Peyer's patch (tissue), 4 donors: ENCODE measurements around the gene PIP5K1B. TPM values are rescaled to one million over a fixed set of nuclear protein-coding genes. Genes with fewer than 3 reads are reported as not detected.

Source experiments
- DNase-seq, 3 donors: peaks; one replicate each; pipeline ENCODE4 v3.0.0-alpha.2; 2017 to 2019
- H3K27ac ChIP-seq, 4 donors: fragments of 200-600 bp; sonication (generic); one replicate each; pipeline ENCODE4 v1.5.1; 2016 to 2019
- H3K27me3 ChIP-seq, 2 donors: fragments of 200-600 bp; sonication (generic); one replicate each; pipeline ENCODE4 v1.5.1; 2019
- H3K36me3 ChIP-seq, 3 donors: fragments of 200-600 bp; sonication (generic); one replicate each; pipeline ENCODE4 v1.5.1; 2016 to 2019
- H3K4me1 ChIP-seq, 4 donors: fragments of 200-600 bp; sonication (generic); one replicate each; pipeline ENCODE4 v1.5.1; 2016 to 2019
- H3K4me3 ChIP-seq, 4 donors: fragments of 200-600 bp; sonication (generic); 1 replicate in 3 of 4; 2 replicates in 1 of 4; pipeline ENCODE4 v1.5.1; 2016 to 2019; ENCODE audit warnings: mild to moderate bottlenecking in 1 of 4
- H3K9me3 ChIP-seq, 4 donors: fragments of 200-600 bp; sonication (generic); one replicate each; pipeline ENCODE4 v1.5.1; 2016 to 2019; ENCODE audit warnings: mild to moderate bottlenecking in 1 of 4
- POLR2A ChIP-seq, 2 donors: fragments of 450-650 bp; IDR thresholded peaks; one replicate each; pipeline ENCODE4 v1.5.1; 2017; ENCODE audit warnings: antibody characterized with exemption in 2 of 2, mild to moderate bottlenecking in 2 of 2, moderate library complexity in 2 of 2
- total RNA-seq, 4 donors: library from RNA; depleted of rRNA; stranded (reverse); fragments of >200 nt; gene quantifications; one replicate each; pipeline ENCODE4 v1.1.0, GENCODE V29; 2016
- TF ChIP-seq, protein P1 (sequence below), 6 experiments: fragments of 450-650 bp in 4 of 6; fragments of 200-600 bp in 2 of 6; sonication (generic) in 1 of 6; IDR thresholded peaks; one replicate each; pipeline ENCODE4 v1.5.1; 2017 to 2019; ENCODE audit warnings: antibody characterized with exemption in 6 of 6, mild to moderate bottlenecking in 3 of 6, moderate library complexity in 1 of 6

The PIP5K1B gene
- total RNA-seq, 4 donors from 2014 or later, result 15.7 to 60.1 (median 54.4) TPM

DNA sequence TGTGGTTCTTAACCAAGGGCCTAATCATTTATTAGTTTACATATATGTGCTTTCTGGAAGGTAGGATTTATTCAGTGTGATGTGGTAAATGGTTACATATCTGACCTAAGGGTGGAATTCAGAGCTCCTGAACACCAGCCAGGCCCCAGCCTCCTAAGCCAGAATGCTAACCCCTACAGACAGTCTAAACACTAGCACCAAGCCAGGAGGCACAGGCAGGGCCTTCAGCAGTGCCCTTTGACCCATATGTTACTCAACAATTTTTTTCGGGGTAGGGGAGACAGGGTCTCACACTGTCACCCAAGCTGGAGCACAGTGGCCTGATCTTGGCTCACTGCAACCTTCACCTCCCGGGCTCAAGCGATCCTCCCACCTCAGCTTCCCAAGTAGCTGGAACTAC is 268.6 kb downstream of the PIP5K1B start:
- TF ChIP-seq, protein P1, sequence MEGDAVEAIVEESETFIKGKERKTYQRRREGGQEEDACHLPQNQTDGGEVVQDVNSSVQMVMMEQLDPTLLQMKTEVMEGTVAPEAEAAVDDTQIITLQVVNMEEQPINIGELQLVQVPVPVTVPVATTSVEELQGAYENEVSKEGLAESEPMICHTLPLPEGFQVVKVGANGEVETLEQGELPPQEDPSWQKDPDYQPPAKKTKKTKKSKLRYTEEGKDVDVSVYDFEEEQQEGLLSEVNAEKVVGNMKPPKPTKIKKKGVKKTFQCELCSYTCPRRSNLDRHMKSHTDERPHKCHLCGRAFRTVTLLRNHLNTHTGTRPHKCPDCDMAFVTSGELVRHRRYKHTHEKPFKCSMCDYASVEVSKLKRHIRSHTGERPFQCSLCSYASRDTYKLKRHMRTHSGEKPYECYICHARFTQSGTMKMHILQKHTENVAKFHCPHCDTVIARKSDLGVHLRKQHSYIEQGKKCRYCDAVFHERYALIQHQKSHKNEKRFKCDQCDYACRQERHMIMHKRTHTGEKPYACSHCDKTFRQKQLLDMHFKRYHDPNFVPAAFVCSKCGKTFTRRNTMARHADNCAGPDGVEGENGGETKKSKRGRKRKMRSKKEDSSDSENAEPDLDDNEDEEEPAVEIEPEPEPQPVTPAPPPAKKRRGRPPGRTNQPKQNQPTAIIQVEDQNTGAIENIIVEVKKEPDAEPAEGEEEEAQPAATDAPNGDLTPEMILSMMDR (IDR thresholded peaks at IDR 0.05), result no peak
- no peak overlapping the region for H3K4me3 ChIP-seq
- H3K27ac ChIP-seq, result no peak overlapping the region

GRCh38 chr9:68974431-68974830 is 269.4 kb downstream of the PIP5K1B start:
- Histone ChIP-seq H3K27me3 (no peaks in the 10 kb centered on the region), H3K4me3 (peak overlapping the region in 1 of 4 donors; percentile 9), H3K4me1 (peaks cover 0 to 12% (median 0%) of the 10 kb centered on the region in 4 donors), H3K27ac (no peak overlapping the region), H3K36me3 (no peaks in the 10 kb centered on the region), H3K9me3 (no peaks in the 10 kb centered on the region)
- TF ChIP-seq, protein P1 (IDR thresholded peaks at IDR 0.05), result no peak
- TF ChIP-seq POLR2A (IDR thresholded peaks at IDR 0.05), result no peak
- DNase-seq, result no peak

More for the DNA sequence above, 268.6 kb downstream of the PIP5K1B start:
- Histone ChIP-seq H3K27me3 (no peaks in the 10 kb centered on the region), H3K9me3 (no peaks in the 10 kb centered on the region), H3K4me1 (peaks cover 0 to 12% (median 0%) of the 10 kb centered on the region in 4 donors), H3K36me3 (no peaks in the 10 kb centered on the region)
- no peak for DNase-seq

DNA sequence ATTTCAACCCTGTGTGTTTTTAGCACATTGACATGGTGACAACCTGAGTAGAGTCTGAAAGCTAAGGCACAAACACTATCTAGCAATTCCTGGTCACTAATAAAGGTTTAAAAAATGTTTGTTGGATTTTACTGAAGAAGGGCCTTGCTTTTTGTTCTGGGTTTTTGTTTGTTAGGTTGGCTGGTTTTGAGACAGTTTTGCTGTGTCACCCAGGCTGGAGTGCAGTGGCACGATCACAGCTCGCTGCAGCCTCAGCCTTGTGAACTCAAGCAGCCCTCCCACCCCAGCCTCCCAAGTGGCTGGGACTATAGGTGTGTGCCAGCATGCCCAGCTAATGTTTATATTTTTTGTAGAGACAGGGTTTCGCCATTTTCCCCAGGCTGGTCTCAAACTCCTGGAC is 269.9 kb downstream of the PIP5K1B start:
- no peak for TF ChIP-seq POLR2A (IDR thresholded peaks at IDR 0.05)
- TF ChIP-seq, protein P1 (IDR thresholded peaks at IDR 0.05), result no peak
- Histone ChIP-seq H3K4me1 (peaks cover 0 to 12% (median 0%) of the 10 kb centered on the region in 4 donors), H3K27ac (no peak overlapping the region), H3K9me3 (no peaks in the 10 kb centered on the region), H3K36me3 (no peaks in the 10 kb centered on the region), H3K27me3 (no peaks in the 10 kb centered on the region), H3K4me3 (no peak overlapping the region)
- DNase-seq, result no peak

- no peaks in the 10 kb centered on the region for H3K27me3 ChIP-seq
- no peak for DNase-seq
- no peaks in the 10 kb centered on the region for H3K9me3 ChIP-seq
- TF ChIP-seq, protein P1 (IDR thresholded peaks at IDR 0.05), result no peak
- TF ChIP-seq POLR2A (IDR thresholded peaks at IDR 0.05), result no peak
- H3K27ac ChIP-seq, result no peak overlapping the region
- H3K36me3 ChIP-seq, result no peaks in the 10 kb centered on the region
- no peak overlapping the region for H3K4me3 ChIP-seq
- peaks cover 0 to 17% (median 0%) of the 10 kb centered on the region in 4 donors for H3K4me1 ChIP-seq
These were observed 270.5 kb downstream of the PIP5K1B start for GRCh38 chr9:68975365-68976043.

DNA sequence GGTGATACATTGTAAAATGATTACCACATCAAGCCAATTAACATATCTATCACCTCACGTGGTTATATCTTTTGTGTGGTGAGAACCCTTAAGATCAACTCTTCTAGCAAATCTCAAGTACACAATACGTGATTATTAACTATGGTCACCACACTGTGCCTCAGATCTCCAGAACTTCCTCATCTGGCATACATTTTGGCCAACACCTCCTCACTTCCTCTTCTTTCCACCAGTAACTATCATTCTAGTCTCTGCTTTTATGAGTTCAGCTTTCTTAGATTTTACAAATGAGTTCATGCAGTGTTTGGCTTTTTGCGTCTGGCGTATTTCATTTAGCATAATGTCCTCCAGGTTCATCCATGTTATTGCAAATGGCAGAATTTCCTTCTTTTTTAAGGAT is 273.0 kb downstream of the PIP5K1B start:
- no peak overlapping the region for H3K4me3 ChIP-seq
- TF ChIP-seq, protein P1 (IDR thresholded peaks at IDR 0.05), result no peak
- TF ChIP-seq POLR2A (IDR thresholded peaks at IDR 0.05), result no peak
- H3K4me1 ChIP-seq, result peaks cover 0 to 20% (median 4%) of the 10 kb centered on the region in 4 donors
- no peaks in the 10 kb centered on the region for H3K27me3 ChIP-seq
- DNase-seq, result no peak
- H3K36me3 ChIP-seq, result no peaks in the 10 kb centered on the region
- no peaks in the 10 kb centered on the region for H3K9me3 ChIP-seq
- no peak overlapping the region for H3K27ac ChIP-seq
